Right kidney (tissue), 1 donor: ENCODE results near the gene DENND4A.
"Not testable (repeated sequence)": the region's sequence is repeated elsewhere in the genome, so short reads cannot be mapped to it uniquely, and the experiment has no call there.

Experiments
- DNase-seq: peaks from one replicate; pipeline ENCODE4 v3.0.0-alpha.2; 2016

Gene DENND4A

DNA sequence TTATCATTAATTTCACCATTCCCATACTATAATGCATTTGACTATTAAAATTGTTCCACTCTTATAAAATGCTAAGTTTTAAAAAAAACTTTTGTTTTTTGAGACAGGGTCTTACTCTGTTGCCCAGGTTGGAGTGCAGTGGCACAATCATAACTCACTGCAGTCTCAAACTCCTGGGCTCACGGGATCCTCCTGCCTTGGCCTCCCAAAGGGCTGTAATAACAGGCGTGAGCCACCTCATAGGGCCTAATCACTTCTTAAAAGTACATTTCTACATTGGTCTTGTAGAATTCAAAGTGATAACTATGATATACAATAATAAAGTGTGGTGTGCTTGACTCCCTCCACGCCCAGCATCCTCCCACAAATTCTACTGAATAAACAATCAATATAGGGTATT, 3.0 kb downstream of the DENND4A start:
- DNase-seq: no peak

DNA sequence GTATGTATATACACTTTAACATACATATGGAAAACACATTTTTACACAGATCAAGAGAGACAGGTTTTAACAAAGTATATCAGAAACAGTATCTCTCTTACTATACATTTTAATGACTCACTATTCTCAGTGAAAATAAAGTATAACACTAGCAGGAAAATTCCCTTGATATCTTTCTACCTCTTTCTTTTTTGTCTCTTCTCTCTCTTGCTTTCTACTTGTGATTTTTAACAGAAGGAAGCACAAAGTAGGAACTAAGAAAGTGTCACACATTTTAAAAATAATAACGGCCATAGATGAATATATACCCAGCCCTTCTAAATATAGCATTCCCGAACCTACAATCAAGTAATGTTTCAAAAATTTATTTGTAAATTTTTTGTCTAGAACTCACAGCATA, 4.8 kb downstream of the DENND4A start:
- no peak for DNase-seq

DNA sequence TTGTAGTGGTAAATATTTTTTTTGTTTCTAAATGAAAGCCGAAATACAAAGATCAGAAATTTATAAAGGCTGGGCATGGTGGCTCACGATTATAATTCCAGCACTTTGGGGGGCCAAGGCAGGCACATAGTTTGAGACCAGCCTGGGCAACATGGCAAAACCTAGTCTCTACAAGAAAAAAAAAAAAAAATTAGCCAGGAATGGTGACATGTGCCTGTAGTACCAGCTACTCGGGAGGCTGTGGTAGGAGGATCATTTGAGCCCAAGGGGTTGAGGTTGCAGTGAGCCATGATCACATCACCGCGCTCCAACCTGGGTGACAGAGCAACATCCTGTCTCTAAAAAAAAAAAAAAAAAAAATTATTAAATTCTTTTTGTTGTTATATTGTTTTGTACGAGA, 6.9 kb downstream of the DENND4A start:
- no peak for DNase-seq

DNA sequence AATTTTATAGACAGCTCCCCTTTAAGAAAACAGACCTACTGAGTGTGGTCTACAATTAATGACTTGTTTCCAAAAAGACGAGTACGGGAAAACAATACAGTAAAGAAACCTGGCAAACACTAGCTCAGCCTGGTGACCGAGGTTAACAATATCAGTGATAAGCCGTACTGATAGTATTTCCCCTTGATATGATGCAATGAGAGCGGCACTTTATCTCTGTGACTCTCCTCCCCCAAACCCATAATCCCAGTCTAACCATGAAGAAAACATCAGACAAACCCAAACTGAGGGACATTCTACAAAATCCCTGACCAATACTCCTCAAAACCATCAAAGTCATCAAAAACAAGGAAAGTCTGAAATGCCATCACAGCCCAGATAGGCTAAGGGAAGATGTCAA, 8.2 kb downstream of the DENND4A start:
- DNase-seq: no peak

DNA sequence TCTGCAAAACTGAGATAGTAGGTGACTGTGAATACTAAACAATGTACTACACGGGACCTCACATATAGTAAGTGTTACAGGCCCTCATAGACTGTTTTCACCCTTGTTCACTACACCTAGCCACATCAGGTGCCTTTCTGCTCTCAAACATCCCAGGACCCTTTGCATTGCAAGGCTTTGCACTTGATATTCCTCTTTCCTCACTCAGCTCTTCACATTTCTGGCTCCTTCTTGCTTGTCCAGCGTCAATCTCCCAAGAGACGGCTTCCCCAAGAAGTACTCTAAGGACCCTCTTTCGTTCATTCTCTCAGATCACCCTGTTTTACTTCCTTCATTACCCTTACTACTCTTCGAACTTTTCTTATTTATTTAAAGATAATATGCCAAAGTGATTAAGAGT, 10.0 kb downstream of the DENND4A start:
- no peak for DNase-seq

DNA sequence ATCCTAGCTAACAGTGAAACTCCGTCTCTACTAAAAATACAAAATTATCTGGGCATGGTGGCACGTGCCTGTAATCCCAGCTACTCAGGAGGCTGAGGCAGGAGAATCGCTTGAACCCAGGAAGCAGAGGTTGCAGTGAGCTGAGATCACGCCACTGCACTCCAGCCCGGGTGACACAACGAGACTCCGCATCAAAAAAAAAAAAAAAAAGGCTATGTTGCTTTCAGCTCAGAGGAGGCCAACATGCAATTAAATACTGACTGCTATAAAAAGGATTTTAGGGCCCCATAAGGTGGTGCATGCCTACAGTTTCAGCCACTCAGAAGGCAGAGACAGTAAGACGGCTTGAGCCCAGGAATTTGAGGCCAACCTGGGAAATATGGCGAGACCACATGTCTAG, 13.4 kb downstream of the DENND4A start:
- not testable (repeated sequence) for DNase-seq

DNA sequence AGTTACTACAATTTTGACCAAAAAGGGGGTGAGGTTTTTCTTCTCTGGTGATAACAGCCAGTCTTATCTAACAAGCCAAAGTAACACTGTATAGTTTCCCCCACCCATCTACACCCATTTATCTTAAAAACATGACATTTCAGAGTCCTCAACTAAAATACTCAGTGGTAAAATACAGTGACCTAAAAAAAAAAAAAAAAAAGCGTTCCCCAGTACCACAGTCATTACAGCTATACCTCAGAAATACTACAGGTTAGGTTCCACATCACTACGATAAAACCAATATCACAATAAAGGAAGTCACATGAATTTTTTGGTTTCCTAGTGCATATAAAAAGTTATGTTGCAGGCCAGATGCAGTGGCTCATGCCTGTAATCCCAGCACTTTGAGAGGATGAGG, 13.8 kb downstream of the DENND4A start:
- DNase-seq: no peak

DNA sequence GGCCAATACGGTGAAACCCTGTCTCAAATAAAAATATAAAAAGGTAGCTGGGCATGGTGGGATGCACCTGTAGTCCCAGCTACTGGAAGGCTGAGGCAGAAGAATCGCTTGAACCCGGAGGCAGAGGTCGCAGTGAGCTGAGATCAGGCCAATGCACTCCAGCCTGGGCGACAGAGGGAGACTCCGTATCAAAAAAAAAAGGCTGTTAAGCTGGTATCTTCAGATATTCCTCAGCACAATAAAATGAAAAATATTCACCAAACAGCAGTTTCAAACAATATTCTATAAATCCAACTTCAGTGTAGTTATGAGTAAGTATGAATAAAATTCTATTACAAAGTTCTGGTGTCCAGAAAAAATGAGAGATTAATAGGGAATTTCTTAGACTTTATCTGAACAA, 14.2 kb downstream of the DENND4A start:
- DNase-seq: no peak

DNA sequence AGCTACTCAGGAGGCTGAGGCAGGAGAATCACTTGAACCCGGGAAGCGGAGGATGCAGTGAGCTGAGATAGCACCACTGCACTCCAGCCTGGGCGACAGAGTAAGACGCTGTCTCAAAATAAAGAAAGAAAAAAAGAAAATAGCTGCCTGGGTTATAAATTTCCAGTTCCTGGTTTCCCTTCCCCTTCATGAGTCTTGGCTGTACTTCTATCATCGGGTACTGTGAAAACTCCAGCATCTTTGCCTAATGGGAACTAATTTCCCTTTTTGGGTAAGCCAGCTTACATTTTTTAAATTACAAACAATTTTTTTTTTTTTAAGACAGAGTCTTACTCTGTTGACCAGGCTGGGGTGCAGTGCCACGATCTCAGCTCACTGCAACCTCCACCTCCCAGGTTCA, 15.0 kb downstream of the DENND4A start:
- DNase-seq: no peak

DNA sequence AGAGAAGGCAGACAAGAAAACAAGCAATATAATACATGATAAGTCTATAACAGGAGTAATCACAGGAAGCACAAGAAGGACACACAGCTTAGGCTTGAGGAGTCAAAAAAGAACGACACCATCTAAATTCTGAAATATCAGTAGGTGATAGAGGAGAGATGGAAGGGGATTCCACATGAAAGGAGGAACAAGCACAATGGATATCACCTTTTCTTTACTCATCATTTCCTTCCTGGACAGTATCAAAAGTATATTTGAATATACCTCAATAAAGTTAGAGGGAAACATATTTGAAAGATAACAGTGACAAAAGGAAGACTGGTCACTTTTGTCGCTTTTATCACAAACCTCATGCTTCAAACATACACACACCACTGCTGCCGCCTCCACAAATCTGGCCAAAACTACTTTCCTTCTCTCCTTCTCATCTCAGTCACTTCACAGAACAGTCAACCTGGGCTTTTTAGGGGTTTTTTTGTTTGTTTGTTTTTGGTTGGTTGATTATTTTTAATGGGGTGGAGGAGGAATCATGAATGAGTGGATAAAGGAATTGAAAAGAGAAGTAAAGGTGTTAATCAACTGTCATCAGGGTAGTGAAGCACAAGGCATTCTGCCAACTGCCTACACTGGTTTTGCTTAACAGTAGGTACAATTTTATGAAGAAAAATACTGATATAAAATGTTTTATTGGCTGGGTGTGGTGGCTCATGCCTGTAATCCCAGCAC, 18.5 kb downstream of the DENND4A start:
- no peak for DNase-seq

DNA sequence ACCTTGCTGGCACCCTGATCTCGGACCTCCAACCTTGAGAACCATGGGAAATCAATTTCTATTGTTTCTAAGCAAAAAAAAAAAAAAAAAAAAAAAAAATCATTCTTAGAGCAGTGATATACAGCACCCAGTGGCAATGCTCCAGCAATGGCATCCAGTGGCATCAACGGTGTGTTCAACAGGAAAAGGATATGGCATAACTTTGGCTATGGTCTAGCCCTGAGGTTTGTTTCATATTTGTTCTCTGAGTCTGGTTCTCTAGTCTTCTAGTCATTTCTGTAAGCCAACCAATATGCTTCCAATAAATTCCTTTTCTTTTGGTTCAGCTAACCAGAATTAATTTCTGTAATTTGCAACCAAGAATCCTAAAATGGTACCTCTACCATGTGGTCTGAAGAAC, 19.2 kb downstream of the DENND4A start:
- no peak for DNase-seq

DNA sequence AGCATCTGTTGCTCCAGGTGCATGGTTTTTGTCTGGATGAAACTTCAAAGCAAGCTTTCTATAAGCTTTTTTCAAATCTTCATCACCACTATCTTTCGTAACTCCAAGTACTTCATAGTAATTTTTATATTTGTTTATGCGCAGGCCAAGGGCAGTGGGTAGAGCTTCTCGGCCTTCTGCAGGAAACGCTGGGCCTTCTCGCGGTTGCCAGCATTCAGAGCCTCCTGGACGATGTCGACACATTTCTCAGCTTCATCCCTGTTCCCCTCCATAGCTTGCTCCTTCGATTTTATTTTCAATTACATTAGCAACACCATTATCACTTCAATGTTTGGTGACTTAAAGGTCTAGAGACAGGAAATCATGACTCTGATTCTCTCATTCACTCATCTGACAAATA, 20.2 kb downstream of the DENND4A start:
- no peak for DNase-seq

DNA sequence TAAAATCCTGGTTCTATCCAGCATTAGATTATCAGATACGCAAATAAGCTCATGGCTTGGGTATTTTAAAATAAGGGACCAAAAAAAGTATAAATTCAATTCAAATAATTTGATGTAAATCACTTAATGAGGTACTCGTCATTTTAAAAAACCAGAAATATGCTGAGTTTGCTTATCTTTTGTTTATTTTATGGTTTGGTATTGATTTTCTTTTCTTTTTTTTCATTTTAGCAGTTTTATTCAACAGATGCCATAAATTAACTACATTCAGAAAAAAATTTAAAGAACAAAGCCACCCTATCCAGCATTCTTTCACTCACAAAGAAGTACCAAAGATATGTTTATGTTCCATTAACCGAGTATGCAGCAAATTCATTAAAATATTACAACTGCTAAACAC, 22.6 kb downstream of the DENND4A start:
- no peak for DNase-seq

DNA sequence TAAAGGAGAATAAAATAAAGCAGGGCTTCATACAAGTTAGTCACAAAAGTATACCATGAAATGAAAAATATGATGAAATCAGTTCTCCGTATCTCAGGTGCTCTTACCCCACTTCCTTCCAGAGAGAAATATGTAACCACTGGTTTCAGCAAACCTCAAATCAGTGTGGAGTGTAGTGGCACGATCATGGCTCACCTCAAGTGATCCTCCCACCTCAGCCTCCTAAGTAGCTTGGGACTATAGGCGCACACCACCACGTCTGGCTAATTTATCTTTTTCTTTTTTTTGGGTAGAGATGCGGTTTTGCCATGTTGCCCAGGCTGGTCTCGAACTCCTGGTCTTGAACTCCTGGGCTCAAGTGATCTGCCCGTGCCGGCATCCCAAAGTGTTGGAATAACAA, 24.2 kb downstream of the DENND4A start:
- no peak for DNase-seq

DNA sequence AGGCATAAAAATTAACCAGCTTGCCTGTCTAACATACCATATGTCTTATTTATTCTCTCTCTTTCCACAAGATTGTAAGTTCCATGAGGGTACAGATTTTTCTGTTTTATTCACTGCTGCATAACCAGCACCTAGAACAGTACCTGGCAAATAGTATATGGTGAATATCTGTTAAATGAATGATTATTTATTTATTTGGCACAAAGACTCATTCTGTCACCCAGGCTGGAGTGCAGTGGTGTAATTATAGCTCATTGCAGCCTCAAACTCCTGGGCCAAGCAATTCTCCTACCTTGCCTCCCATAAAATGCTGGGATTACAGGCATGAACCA, 24.9 kb downstream of the DENND4A start:
- no peak for DNase-seq

DNA sequence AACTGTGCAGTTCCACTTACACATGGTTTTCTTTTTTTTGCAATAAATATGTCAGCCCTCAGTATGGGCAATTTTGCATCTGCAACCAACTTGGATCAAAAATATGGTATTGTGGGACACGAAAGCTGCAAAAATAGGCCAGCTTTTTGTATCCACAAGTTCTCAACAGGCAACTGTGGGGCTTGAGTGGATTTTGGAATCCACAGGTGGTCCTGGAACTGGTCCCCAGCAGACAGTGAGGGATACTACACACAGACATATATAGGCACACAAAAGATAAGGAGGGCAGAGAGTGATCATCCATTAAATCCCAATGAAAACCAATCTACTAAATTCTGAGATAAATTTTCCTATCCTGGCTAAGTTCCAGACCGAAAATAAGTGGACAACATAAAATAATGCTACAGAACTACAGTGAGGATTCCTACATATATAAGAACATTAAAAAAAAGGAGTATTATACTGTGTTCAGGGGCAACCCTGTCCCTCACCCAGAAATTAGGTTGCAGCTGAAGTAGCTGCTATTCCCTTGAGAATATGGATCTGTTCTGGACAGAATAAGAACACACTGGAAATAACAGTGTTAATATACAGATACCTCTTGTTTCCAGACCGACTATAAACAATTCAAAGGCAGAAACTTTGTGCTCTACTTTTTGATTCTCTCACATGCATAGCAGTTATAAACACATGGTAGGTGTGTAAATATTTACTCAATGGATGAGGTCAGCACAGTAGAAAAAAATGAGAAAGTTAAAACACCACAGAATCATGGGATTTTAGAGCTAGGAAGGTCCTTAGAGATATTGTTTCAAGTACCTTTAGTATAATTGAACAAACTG, 25.4 kb downstream of the DENND4A start:
- no peak for DNase-seq

DNA sequence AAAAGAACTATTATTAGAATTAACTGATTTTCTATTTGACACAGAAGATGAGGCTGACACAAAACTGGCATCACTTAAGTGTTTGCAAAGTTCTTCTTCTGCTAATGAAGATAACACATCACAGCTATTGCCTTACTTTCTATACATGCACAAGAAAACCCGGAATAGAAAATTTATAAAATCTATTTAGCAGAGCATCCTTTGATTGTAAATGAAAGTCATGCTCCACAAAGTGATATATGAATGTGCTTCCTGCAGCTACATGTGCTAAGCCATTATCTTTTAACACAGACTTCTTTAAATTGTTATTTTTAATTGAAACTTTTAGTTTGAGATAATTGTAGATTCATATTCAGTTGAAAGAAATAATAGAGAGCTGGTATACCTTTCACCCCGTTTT, 27.0 kb downstream of the DENND4A start:
- DNase-seq: no peak

DNA sequence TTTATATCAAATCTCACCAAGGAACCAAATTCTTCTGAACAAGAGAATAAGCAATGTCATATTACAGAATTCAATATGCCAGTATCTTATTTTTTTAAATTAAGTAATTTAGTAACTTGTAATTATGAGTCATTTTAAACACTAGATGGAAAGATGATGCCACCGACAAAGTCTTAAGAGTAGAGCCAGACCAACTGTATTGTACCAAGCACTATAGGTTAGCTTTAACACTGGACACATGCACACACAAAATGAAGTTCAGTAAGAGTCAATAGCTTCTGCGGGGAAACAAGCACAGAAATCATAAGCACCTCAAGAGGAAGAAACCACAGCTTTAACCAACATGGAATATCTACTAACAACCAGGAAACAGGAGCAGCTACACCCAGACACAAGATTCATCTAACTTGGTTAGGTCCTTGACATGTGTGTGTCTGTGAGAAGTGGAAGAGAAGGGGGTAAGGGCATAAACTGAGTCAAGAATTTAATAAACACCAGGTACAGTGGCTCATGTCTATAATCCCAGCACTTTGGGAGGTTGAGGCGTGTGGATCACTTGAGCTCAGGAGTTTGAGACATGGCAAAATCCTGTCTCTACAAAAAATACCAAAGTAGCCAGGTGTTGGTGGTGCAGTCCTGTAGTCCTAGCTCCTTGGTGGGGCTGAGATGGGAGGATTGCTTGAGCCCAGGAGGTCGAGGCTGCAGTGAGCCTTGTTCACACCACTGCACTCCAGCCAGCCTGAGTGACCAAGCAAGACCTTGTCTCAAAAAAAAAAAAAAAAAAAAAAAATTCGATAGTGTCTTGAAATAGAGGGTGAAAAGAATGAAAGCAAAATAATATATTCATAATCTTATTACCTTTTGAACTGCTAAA, 28.9 kb downstream of the DENND4A start:
- DNase-seq: no peak

DNA sequence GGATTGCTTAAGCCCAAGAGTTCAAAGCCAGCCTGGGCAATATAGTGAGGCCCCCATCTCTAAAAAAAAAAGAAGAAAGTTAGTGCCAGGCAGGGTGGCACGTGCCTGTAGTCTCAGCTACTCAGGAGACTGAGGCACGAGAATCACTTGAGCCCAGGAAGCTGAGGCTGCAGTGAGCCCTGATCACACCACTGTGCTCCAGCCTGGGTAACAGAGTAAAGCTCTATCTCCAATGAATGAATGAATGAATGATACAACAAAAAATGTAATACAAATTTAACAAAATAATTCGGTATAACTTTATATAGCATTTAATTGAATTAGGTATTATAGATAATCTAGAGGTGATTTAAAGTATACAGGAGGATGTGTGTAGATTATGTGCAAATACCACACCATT, 29.7 kb downstream of the DENND4A start:
- no peak for DNase-seq

DNA sequence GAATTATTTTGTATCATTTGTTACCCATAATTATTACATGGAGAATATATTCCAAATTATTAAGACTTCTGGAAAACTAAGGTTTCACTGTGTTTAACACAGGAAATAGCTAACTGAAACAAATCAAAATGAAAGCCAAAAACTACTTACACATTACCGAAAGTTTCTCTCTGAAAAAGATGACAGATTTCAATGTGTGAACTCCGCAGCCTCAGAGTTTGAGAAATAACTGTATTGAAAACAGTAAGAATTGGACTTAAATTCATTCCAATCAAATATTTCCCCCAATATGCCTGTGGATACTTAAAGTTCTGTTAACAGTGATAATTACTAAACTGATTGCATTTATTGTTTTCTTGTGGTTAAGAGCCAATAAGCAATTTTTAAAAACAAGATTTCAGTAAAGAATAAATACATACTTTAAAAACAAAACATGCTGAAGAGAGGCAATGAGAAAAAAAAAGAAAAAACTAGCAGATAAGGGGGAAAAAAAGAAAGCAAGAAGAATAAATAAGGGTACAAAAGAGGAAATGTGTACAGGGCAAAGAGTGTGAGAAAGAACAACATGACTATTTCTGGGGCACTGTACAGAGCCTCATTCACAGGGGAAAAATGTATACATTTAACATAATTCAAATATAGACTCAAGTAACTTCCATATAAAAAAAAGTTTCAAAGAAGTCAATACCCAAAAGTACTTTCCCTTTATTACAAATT, 30.7 kb downstream of the DENND4A start:
- DNase-seq: no peak

DNA sequence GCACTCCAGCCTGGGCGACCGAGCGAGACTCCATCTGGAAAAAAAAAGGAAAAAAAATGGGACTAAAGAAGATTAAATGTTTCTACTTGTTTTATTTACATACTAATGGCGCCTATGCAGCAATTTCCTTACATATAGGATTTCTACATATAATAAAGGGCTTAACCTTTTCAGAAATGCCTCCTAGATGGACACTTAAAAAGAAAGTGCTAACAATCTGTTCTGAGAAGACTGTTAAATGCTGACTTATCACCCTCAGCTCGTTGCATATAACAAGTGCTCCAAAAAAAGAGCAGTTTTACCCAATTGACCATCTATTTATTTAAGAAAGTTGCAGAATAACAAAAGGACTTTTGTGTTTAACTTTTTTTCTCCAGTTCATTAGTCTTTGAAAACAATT, 32.7 kb downstream of the DENND4A start:
- DNase-seq: no peak

DNA sequence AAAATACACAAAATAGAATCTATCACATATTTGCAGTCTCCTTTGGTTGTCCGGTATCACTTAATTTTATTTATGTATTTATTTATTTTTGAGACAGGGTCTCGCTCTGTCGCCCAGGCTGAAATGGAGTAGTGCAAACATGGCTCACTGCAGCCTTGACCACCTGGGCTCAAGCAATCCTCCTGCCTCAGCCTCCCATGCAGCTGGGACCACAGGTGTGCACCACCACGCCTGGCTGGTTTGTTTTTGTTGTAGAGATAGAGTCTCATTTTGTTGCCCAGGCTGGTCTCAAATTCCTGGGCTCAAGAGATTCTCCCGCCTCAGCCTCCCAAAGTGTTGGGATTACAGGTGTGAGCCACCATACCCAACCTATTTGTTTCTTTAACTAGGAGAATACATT, 33.9 kb downstream of the DENND4A start:
- no peak for DNase-seq

DNA sequence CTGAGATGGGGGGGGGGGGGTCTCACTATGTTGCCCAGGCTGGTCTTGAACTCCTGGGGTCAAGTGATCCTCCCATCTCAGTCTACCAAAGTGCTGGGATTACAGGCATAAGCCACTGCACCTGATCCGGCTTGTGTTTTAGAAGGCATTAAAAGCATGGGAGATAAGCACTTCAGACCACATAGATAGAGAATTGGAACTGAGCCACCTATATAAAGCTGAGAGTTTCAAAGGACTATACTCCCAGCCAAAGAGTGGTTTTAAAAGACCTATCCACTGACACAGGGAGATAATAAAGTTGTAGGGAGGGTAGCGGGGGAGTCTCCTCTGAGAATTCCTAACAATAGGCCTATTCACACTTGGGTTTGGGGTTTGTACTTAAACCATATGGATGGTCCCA, 34.8 kb downstream of the DENND4A start:
- DNase-seq: no peak
